ENCODE measurements around the gene IFIT1. TPM values are rescaled to one million over a fixed set of nuclear protein-coding genes. Genes with fewer than 3 reads are reported as not detected.
A peak's percentile ranks its signal among the peaks of the same experiment; 100 is the strongest.

Gene IFIT1
- total RNA-seq, 4 donors from 2014 or later, result 1.9 to 7.1 (median 2.7) TPM

DNA sequence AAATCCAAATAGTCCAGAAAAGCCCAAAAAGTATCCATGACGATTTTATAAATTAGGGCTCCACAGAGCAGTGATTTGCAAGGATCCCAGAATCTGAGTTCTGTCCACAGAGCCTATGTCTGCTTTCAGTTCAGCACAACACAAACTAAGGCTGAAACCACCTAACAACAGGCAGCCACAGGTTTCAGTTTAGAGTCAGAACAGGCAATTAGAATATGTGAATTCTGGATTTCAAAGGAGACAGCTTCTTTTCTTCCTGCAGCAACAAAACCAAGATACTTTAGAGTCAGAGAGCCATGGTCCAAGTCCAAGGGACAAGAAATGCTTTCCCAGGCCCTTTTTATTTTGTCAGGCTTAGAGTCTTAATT is 41.0 kb upstream of the IFIT1 start:
- Histone ChIP-seq H3K27me3 (no peaks in the 10 kb centered on the region), H3K36me3 (no peaks in the 10 kb centered on the region), H3K4me3 (no peak overlapping the region), H3K4me1 (peaks cover 34% of the 10 kb centered on the region), H3K27ac (peak overlapping the region; percentile 79), H3K9me3 (no peaks in the 10 kb centered on the region)
- WGBS, result 12% methylated on average over 1 of the region's 1 CpG
- TF ChIP-seq POLR2AphosphoS5 (IDR thresholded peaks at IDR 0.05), result no peak
- TF ChIP-seq, protein P1, sequence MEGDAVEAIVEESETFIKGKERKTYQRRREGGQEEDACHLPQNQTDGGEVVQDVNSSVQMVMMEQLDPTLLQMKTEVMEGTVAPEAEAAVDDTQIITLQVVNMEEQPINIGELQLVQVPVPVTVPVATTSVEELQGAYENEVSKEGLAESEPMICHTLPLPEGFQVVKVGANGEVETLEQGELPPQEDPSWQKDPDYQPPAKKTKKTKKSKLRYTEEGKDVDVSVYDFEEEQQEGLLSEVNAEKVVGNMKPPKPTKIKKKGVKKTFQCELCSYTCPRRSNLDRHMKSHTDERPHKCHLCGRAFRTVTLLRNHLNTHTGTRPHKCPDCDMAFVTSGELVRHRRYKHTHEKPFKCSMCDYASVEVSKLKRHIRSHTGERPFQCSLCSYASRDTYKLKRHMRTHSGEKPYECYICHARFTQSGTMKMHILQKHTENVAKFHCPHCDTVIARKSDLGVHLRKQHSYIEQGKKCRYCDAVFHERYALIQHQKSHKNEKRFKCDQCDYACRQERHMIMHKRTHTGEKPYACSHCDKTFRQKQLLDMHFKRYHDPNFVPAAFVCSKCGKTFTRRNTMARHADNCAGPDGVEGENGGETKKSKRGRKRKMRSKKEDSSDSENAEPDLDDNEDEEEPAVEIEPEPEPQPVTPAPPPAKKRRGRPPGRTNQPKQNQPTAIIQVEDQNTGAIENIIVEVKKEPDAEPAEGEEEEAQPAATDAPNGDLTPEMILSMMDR (IDR thresholded peaks at IDR 0.05), result no peak
- no peak for DNase-seq (ENCODE audit: low spot score in 2 of 2)

DNA sequence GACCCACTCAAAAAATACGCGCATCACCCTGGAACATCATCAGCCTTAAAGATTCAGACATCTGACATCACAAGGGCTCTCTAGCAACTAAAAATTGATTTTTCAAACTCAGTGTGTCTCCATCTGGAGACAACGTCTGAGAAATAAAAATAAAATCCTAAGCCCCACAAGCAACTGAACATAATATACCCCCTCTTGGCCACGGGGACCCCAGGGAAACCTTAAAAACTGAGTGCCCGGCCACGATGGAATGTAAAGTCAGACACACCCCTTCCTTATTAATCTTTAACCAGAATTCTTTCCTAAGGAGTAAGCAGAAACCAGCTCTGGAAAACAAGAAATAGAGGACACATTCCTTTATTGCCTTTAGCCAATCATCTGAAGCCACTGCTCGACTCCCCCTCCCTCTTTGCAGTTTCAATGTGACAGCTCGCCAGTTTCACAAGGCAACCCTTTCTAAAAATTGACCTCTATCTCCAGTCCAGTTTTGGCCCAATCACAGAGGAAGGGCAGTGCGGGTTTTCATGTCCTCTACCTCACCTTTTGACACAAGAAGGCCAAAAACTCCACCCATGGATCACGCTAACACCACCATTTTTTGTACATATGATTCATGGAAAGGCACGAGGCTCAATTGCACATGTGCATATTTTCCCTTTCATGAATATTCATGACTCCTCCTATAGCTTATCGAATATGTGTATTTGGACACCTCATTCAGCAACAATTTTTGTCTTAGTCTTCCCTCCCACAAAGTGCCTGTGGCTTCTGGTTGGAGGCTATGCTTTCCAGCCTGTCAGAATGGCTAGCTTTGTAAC is 40.4 kb upstream of the IFIT1 start:
- peaks cover 29% of the 10 kb centered on the region for H3K4me1 ChIP-seq
- peak overlapping the region; percentile 79 for H3K27ac ChIP-seq
- H3K36me3 ChIP-seq, result no peaks in the 10 kb centered on the region
- no peak overlapping the region for H3K4me3 ChIP-seq
- no peak for DNase-seq (ENCODE audit: low spot score in 2 of 2)
- WGBS, result 35% methylated on average over 12 of the region's 12 CpGs
- TF ChIP-seq, protein P1 (IDR thresholded peaks at IDR 0.05), result no peak
- TF ChIP-seq EP300 (IDR thresholded peaks at IDR 0.05) (no peak), POLR2AphosphoS5 (IDR thresholded peaks at IDR 0.05) (no peak), POLR2A (IDR thresholded peaks at IDR 0.05) (no peak)
- no peaks in the 10 kb centered on the region for H3K9me3 ChIP-seq
- H3K27me3 ChIP-seq, result no peaks in the 10 kb centered on the region

GRCh38 chr10:89352802-89353201 is 39.6 kb upstream of the IFIT1 start:
- Histone ChIP-seq H3K36me3 (no peaks in the 10 kb centered on the region), H3K27me3 (no peaks in the 10 kb centered on the region), H3K4me3 (no peak overlapping the region), H3K27ac (no peak overlapping the region), H3K4me1 (peaks cover 23% of the 10 kb centered on the region), H3K9me3 (no peaks in the 10 kb centered on the region)
- TF ChIP-seq EP300 (IDR thresholded peaks at IDR 0.05) (no peak), POLR2A (IDR thresholded peaks at IDR 0.05) (no peak), POLR2AphosphoS5 (IDR thresholded peaks at IDR 0.05) (no peak)
- TF ChIP-seq, protein P1 (IDR thresholded peaks at IDR 0.05), result no peak
- WGBS, result 85% methylated on average over 4 of the region's 4 CpGs
- no peak for DNase-seq (ENCODE audit: low spot score in 2 of 2)

DNA sequence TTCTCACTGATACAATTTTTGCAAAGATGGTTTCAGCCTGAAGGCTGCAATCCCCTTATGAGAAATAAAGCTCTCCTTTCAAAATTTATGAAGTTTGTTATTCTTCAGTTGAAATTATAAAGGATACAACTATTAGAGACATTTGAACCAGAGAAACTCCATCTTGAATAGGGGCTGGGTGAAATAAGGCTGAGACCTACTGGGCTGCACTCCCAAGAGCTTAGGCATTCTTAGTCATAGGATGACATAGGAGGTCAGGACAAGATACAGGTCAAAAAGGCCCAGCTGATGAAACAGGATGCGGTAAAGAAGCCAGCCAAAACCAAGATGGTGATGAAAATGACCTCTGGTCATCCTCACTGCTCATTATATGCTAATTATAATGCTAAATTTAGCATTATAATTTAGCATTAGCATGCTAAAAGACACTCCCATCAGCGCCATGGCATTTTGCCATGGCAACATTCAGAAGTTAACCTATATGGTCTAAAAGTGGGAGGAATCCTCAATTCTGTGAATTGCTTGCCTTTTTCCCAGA is 37.0 kb upstream of the IFIT1 start:
- Histone ChIP-seq H3K4me1 (peaks cover 19% of the 10 kb centered on the region), H3K27ac (no peak overlapping the region)
- WGBS, result 93% methylated on average over 2 of the region's 2 CpGs

DNA sequence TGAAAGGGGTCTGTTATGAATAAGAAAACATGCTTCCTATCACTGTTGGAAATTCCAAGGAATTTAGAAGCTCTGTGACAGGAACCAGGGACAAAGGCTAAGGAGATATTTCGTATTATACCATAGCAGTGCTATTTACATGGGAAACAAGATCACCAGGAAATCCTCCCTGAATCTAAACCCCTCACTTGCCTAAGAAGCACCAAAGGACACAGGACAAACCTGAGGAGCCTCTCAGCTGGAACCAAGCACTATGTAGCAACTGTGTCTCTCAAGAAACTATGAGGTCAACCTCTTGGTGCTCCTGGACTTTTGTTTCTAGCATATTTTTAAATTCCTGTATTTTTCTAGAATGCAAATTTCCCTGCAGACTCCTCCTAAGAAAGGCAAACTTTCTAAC is 35.3 kb upstream of the IFIT1 start:
- TF ChIP-seq POLR2AphosphoS5 (IDR thresholded peaks at IDR 0.05) (no peak), POLR2A (IDR thresholded peaks at IDR 0.05) (no peak), EP300 (IDR thresholded peaks at IDR 0.05) (no peak)
- TF ChIP-seq, protein P1 (IDR thresholded peaks at IDR 0.05), result no peak
- Histone ChIP-seq H3K4me1 (peaks cover 5% of the 10 kb centered on the region), H3K4me3 (no peak overlapping the region), H3K27me3 (no peaks in the 10 kb centered on the region), H3K27ac (no peak overlapping the region), H3K9me3 (no peaks in the 10 kb centered on the region), H3K36me3 (no peaks in the 10 kb centered on the region)
- no peak for DNase-seq (ENCODE audit: low spot score in 2 of 2)
- 71% methylated on average over 1 of the region's 1 CpG for WGBS

More for the DNA sequence above, 37.0 kb upstream of the IFIT1 start:
- DNase-seq (ENCODE audit: low spot score in 2 of 2), result no peak
- Histone ChIP-seq H3K27me3 (no peaks in the 10 kb centered on the region), H3K9me3 (no peaks in the 10 kb centered on the region), H3K36me3 (no peaks in the 10 kb centered on the region), H3K4me3 (no peak overlapping the region)
- TF ChIP-seq POLR2A (IDR thresholded peaks at IDR 0.05) (no peak), EP300 (IDR thresholded peaks at IDR 0.05) (no peak), POLR2AphosphoS5 (IDR thresholded peaks at IDR 0.05) (no peak)
- TF ChIP-seq, protein P1 (IDR thresholded peaks at IDR 0.05), result no peak

Data from suprapubic skin (tissue), 4 donors.